ENCODE results near the gene CD44.

CD44 gene

DNA sequence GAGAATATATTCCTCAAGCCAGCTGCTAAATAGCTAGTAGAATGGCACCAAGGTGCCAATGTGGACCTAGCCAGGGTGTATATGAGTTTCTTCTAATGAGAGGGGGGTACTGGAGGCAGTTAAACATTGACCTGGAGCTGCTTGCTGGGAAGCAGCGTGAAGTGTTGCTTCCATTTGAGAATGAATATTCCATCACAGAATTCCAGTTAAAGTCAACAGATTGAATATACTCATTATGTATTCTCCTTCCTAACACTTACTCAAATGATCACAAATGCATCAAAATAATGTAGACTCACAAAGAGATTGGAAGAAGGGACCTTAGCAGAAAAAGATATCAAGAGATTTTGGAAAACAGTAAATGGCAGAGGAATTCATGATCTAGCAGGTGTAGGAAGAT is 102.1 kb downstream of the CD44 start:
- no peak for DNase-seq

GRCh38 chr11:35241531-35241930 is 102.6 kb downstream of the CD44 start:
- DNase-seq: no peak

DNA sequence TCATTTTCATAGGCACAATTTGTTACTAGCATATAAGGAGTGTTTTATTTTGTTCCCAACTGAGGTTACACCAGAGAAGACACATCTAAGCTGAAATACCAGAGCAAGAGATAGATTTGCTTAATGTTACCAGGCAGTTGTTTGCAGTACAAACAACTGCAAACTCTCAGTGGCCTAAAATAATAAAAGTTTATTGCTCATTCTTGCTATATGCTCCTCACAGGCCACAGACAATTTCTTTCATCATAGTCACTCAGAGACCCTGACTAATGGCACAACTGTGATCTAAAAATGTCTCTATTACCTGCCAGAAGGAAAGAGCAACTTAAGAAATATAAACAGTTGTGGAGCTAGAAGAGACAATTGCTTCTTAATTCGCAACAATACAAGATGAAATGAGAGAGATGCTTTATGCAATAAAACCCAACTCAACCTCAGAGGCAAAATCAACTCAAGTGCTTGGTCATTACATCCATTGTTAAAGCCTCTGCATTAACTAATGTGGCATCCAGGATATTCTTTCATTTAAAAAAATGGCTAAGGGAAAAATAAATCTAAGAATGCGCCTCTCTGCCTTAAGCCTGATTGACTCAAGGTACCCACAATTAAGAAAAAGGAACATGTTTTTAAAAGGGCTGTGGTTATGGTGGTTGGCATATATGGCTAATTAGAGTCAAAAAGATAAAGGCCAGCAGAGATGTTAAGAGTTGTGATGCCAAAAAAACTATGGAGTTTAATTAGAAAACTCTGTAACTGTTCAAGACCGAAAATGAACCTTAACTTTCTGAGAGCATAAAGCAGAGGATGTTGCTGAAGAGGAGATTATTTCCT is 103.7 kb downstream of the CD44 start:
- DNase-seq: no peak

- DNase-seq: no peak
These were observed 104.8 kb downstream of the CD44 start for GRCh38 chr11:35243774-35244173.

GRCh38 chr11:35245056-35245455 is 106.1 kb downstream of the CD44 start:
- no peak for DNase-seq

DNA sequence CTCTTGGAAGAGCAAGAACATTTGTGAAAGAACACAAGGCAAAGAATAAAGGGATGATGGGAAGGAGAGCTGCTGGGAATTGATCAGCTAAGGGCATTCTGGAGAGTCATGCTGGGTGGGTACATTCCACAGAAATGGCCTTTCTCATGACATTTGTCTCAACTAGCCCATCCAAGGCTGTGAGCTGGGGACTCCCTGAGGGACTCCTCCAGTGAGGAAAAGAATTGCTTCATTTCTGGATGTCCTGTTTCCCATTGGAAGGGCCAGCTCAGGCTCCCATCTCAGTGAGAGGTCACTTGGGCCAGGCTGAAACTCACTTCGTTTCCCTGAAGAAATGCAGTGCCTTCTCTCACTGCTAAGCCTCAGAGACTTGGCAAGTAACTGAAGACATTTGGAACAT is 106.8 kb downstream of the CD44 start:
- no peak for DNase-seq

DNA sequence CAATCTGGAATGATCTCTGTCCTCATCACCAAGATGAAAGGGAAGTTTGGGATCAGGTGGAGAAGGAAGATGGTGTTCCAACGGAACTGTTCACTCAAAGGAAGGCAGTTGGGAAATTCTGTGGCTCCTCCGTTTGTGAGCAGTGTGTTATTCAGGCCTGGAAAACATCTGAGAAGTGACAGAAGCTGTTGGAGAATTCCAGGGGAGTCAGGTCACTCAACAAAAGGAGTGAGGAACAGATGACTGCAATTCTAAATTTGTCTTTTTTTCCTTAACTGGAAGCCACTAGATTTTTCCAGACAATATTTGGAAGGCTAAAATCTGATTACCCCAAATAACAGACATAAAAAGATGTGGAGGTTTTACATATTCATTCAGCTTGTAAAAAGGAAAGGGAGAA is 107.8 kb downstream of the CD44 start:
- DNase-seq: no peak

DNA sequence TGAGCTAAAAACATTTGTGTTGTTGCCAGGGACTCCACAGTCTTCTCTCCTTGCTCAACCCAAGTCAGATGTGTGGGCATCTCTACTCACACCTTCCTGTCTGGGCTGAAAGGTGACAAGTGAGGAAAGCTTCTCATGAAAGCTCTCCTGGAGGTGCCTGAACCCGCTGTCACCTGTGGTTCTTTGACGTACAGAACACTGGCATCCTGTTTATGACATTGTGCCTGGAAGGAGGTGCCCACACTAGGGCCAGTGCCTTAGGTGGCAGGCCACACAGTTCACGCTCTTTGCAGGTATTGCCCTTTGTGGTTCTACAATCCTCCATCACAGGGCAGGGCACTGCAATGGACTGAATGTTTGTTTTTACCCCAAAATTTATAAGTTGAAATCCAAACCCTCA is 108.5 kb downstream of the CD44 start:
- no peak for DNase-seq

DNA sequence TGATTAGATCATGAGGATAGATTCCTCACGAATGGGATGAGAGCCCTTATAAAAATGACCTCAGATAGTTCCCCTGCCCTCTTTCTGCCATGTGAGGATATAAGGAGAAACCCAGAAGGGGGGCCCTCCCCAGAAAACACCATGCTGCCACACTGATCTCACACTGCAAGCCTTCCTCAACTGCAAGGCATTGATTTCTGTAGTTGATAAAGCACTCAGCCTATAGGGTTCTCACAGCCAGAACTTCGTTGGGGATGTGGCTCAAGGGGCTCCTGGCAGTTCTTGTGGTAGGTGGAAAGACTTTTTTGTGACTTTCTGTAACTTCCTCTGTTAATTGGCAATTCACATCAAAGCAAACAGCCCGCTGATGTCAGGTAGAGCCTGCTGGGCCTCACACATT is 108.9 kb downstream of the CD44 start:
- no peak for DNase-seq

DNA sequence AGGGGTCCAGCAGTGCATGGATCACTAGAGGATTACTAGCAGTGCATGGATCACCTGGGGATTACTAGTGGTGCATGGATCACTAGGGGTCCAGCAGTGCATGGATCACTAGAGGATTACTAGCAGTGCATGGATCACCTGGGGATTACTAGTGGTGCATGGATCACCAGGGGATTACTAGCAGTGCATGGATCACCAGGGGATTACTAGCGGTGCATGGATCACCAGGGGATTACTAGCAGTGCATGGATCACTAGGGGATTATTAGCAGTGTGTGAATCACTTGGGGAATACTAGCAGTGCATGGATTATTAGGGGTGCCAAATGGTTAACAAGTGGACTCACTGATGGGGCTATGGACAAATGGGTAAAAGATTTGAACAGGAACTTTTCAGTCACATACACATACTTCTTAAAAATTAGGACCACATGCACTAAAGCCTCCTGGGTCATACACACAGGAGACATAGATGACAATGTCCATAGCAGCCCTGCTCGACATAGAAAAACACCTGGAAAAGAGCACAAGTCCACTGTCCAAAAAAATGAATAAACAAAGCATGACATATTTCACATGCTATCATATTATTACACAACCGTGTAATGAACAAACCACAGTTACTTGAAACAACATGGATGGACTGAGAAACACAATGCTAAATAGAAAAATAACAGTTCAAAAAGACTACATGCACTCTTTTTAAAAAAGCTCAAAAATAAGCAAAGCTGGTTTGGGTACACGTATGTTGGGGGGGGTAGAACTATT is 109.8 kb downstream of the CD44 start:
- DNase-seq: no peak

DNA sequence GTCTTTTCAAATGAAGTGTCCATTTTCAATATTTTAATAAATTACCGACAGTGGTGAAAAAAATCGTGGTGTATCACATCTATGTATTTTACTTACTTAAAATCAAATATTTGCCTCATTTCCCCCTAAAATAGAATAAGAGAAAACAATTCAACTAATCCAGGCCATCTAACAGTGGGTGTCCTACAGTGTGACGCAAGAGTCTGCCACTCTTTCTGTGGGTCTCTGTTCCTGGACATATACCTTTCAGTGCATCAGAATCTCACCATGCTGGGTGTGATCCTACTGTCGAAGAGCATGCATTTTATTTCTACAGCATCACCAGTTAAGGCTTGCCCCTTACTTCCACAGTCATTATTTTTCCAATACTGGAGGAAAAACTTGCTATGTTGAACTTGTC is 111.2 kb downstream of the CD44 start:
- no peak for DNase-seq

GRCh38 chr11:35250621-35251020 is 111.7 kb downstream of the CD44 start:
- no peak for DNase-seq

GRCh38 chr11:35253237-35253636 is 114.3 kb downstream of the CD44 start:
- DNase-seq: no peak

- DNase-seq: no peak
These were observed 116.5 kb downstream of the CD44 start for GRCh38 chr11:35255514-35255913.

DNA sequence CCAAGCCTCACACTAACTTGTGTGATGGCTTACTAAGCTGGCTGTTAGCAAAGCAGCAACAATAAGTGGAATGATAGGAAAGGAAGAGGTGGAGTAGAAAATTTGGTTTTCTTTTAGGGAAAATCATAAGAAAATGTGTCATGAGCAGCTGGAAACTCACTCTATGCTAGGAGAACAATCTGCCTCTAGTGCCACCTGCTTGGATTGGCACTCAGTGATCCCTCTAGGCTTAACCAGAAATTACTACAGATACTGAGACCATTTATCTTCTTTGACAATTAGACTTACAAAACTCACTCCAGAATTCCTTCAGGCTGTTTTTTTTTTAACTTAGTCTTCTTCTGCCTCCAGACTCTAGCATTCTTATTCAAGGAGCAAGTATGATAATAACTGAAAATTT is 117.3 kb downstream of the CD44 start:
- no peak for DNase-seq

- DNase-seq: no peak
These were observed 118.3 kb downstream of the CD44 start for GRCh38 chr11:35257281-35257680.

- no peak for DNase-seq
These were observed 120.6 kb downstream of the CD44 start for GRCh38 chr11:35259529-35259928.

GRCh38 chr11:35260342-35260985 is 121.5 kb downstream of the CD44 start:
- DNase-seq: no peak

DNA sequence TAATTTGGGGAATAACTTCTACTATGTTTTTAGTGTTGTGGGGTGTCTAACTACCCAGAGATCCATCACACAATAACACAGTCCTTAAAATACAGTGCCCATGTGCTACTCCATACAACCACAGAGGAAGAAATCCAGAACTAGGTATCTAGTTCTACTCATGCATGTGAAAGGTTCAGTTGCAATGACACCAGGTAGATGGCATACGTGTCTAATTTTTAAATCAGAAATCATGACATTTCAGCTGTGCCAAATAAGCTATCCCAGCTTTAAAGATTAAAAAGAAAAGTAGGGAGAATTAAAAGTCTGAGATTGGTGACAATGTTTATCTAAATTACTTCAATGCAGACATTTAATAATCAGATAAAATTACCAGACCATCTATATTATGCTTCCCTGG is 122.2 kb downstream of the CD44 start:
- no peak for DNase-seq

DNA sequence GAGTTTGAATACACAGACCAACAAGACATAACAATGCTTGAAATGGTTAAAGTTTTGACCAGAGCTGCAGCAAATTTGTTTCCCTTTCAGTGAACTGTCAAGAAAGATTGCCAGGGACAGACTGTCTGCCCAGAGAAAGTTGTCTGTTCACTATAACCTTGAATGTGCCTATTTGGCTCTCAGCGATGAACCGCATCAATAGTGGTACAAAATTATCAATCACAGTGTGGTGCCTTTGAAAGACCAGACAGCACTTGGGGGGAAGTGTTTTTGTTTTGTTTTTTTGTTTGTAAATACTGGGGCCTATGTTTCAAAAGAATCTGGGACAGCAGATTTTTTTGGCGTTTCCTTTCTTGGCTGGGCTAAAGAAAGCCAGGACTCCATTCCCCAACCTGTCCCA is 123.1 kb downstream of the CD44 start:
- DNase-seq: no peak

GRCh38 chr11:35262735-35263134 is 123.8 kb downstream of the CD44 start:
- DNase-seq: no peak

GRCh38 chr11:35265755-35266454 is 126.9 kb downstream of the CD44 start:
- no peak for DNase-seq

DNA sequence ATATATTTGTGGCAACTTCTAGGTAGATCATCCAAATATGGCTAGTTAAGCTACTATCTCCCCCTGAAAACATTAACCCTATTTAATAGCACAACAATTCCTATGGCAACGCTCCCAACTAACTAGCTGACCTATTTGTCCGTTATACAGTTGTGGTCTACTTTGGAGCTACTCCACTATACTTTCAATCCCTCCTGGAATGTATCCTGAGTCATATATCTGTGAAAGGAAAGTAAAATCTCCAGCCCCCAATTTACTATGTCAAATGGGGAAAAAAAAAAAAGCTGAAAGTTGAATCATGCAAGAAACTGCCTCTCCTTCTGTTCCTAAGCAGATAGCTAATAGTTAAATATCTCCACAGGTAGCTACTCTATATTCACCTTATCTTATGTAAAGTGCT is 128.5 kb downstream of the CD44 start:
- no peak for DNase-seq
